Hepatocyte (in vitro differentiated cells): Measurements from ENCODE around the gene POLR3B.

Experiments
- CTCF ChIP-seq: fragments of 200-600 bp; sonication (generic); IDR thresholded peaks from 2 replicates; pipeline ENCODE4 v1.5.1; 2016; ENCODE audit warnings: antibody characterized with exemption, mild to moderate bottlenecking; ENCODE audit not compliant: poor library complexity
- EZH2 ChIP-seq: fragments of 200-600 bp; sonication (generic); IDR thresholded peaks from 2 replicates; pipeline ENCODE4 v1.6.1; 2016; ENCODE audit warnings: antibody characterized with exemption, mild to moderate bottlenecking, borderline replicate concordance
- EZH2phosphoT487 ChIP-seq: fragments of 200-600 bp; sonication (generic); IDR thresholded peaks from one replicate; pipeline ENCODE4 v1.6.1; 2018; ENCODE audit warnings: antibody characterized with exemption, mild to moderate bottlenecking, low read depth, moderate library complexity; ENCODE audit not compliant: unreplicated experiment, severe bottlenecking

DNA sequence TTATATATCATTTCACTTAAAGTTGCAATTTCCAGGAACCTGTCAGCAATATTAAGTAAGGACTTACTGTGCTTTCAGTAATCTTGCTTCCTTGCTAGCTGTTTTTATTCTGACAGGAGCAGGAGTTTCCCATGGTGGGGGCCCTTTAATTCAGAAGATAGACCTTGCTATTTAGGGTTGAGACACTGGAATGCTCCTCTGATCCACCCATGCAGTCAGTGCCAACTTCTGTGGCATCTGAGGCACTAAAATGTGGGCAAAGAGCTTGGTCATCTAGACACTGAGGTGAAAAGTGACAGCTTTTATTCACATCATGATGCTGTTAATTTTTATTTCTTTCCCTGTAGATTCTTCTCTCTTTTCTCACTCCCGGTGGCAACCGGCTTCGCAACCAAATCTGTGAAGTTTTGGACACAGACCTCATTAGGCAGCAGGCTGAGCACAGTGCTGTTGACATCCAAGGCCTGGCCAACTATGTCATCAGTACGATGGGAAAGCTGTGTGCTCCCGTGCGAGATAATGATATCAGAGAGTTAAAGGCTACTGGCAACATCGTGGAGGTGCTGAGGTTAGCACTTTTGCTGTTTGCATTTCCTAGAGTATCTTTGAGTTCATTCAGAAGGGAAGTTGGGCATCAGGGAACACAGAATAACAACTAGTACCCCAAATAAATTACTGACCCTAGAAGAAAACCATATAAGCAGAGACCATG, 36.3 kb upstream of the POLR3B start:
- TF ChIP-seq CTCF: no peak
- TF ChIP-seq EZH2: no peak
- no peak for TF ChIP-seq EZH2phosphoT487
